Peyer's patch (tissue), 4 donors: ENCODE results near the gene TPRN.

Experiments
- POLR2A ChIP-seq, 2 donors: fragments of 450-650 bp; IDR thresholded peaks; one replicate each; pipeline ENCODE4 v1.5.1; 2017; ENCODE audit warnings: antibody characterized with exemption in 2 of 2, mild to moderate bottlenecking in 2 of 2, moderate library complexity in 2 of 2
- TF ChIP-seq, protein P1 (sequence below), 6 experiments: fragments of 450-650 bp in 4 of 6; fragments of 200-600 bp in 2 of 6; sonication (generic) in 1 of 6; IDR thresholded peaks; one replicate each; pipeline ENCODE4 v1.5.1; 2017 to 2019; ENCODE audit warnings: antibody characterized with exemption in 6 of 6, mild to moderate bottlenecking in 3 of 6, moderate library complexity in 1 of 6

DNA sequence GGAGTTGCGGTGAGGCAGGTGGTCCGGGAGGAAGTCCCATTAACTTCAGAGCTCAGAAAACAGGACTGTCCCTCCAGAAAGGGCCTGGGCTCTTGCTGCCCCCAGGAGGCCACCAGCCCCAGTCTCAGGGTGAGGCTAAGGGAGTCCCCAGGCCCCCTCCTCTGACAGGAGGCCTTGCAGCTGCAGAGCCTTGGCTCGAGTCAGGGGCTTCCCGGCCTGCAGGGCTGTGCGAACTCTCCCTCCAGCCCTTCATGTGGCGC is 47.3 kb upstream of the TPRN start:
- TF ChIP-seq, protein P1, sequence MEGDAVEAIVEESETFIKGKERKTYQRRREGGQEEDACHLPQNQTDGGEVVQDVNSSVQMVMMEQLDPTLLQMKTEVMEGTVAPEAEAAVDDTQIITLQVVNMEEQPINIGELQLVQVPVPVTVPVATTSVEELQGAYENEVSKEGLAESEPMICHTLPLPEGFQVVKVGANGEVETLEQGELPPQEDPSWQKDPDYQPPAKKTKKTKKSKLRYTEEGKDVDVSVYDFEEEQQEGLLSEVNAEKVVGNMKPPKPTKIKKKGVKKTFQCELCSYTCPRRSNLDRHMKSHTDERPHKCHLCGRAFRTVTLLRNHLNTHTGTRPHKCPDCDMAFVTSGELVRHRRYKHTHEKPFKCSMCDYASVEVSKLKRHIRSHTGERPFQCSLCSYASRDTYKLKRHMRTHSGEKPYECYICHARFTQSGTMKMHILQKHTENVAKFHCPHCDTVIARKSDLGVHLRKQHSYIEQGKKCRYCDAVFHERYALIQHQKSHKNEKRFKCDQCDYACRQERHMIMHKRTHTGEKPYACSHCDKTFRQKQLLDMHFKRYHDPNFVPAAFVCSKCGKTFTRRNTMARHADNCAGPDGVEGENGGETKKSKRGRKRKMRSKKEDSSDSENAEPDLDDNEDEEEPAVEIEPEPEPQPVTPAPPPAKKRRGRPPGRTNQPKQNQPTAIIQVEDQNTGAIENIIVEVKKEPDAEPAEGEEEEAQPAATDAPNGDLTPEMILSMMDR (IDR thresholded peaks at IDR 0.05) = no peak
- TF ChIP-seq POLR2A (IDR thresholded peaks at IDR 0.05) = no peak
